H1 (cell line): ENCODE measurements around the gene ACOX1. TPM values are rescaled to one million over a fixed set of nuclear protein-coding genes. Genes with fewer than 3 reads are reported as not detected.

ENCODE experiments used
- CBX8 ChIP-seq: fragments of 300-800, 300-1000 bp; sonication (generic); IDR thresholded peaks from 2 replicates; pipeline ENCODE4 v1.7.1; 2016; ENCODE audit warnings: low read depth, low read length, borderline replicate concordance
- CREB1 ChIP-seq: IDR thresholded peaks from 2 replicates; pipeline ENCODE4 v1.6.1; 2012; ENCODE audit warnings: inconsistent platforms
- FOSL1 ChIP-seq: IDR thresholded peaks from 2 replicates; pipeline ENCODE4 v1.6.1; 2011; ENCODE audit warnings: mild to moderate bottlenecking, low read depth, low read length, moderate library complexity; ENCODE audit not compliant: insufficient read depth
- NRF1 ChIP-seq: IDR thresholded peaks from 2 replicates; pipeline ENCODE4 v1.6.1; 2011; ENCODE audit warnings: mild to moderate bottlenecking, low read depth, low read length, improper control_type of control experiment
- RFX5 ChIP-seq: IDR thresholded peaks from 2 replicates; pipeline ENCODE4 v1.6.1; 2011; ENCODE audit warnings: low read depth, low read length, improper control_type of control experiment, borderline replicate concordance
- polyA plus RNA-seq, 7 experiments: library from polyadenylated mRNA; depleted of rRNA in 3 of 7; stranded (reverse) in 5 of 7; unstranded in 2 of 7; fragments of >200 nt in 5 of 7; fragments of 200-250 nt in 2 of 7; gene quantifications; 1 replicate in 5 of 7; 2 replicates in 1 of 7; 4 replicates in 1 of 7; pipeline versions ENCODE4 v1.2.1 to v1.2.3, GENCODE V29; 2011 to 2013; ENCODE audit warnings: missing spikeins in 2 of 7, mixed read lengths in 2 of 7
- total RNA-seq: library from RNA; stranded (reverse); fragmentation: NEBNext Ultra II Directional; extraction: Animal tissue kit (Norgen Biotek cat#: 25700); gene quantifications from 2 replicates; pipeline ENCODE4 v1.2.1, GENCODE V29; 2021
- TF ChIP-seq, protein P1 (sequence below): fragments of 300-600 bp; sonication (generic); IDR thresholded peaks from 2 replicates; pipeline ENCODE4 v1.7.1; 2012; ENCODE audit warnings: low read length, moderate library complexity, mild to moderate bottlenecking, inconsistent platforms; ENCODE audit not compliant: insufficient replicate concordance
- TF ChIP-seq, protein P2 (sequence below): IDR thresholded peaks from 2 replicates; pipeline ENCODE4 v1.6.1; 2011; ENCODE audit warnings: low read length, improper control_type of control experiment
- TF ChIP-seq, protein P3 (sequence below), 3 experiments: IDR thresholded peaks; 1 replicate in 2 of 3; 2 replicates in 1 of 3; pipeline versions ENCODE4 v1.5.1 to v1.6.1; 2011; ENCODE audit warnings: low read length in 3 of 3, mild to moderate bottlenecking in 3 of 3, inconsistent platforms in 2 of 3, low read depth in 1 of 3, moderate library complexity in 1 of 3; ENCODE audit not compliant: insufficient read depth in 1 of 3; ENCODE audit errors: control extremely low read depth in 1 of 3

Gene ACOX1
- total and polyA plus RNA-seq, 2 of the 8 experiments (the other 6 are each of a cell fraction or from before 2014, with no cell fraction given) = 10.5 to 30.4 TPM

DNA sequence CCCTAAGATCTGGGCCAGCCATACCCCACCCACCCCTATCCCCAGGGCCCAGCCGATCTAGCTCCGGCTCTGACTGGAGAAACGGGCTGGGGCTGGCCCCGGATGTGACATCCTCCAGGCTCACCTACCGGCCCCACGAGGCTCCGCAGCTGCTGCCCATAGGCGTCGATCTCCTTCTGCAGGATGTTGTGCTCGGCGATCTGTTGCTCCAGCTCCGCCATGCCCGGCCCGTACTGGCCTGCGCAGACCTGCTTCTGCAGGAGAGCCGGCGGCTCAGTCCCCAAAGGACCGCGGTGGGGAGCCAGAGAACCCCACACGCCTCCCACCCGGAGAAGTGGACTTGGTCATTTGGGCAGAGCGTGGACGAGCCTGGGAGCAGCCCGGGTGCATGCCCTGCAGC lies 43.3 kb upstream of the ACOX1 start (continued):
- TF ChIP-seq, protein P1, sequence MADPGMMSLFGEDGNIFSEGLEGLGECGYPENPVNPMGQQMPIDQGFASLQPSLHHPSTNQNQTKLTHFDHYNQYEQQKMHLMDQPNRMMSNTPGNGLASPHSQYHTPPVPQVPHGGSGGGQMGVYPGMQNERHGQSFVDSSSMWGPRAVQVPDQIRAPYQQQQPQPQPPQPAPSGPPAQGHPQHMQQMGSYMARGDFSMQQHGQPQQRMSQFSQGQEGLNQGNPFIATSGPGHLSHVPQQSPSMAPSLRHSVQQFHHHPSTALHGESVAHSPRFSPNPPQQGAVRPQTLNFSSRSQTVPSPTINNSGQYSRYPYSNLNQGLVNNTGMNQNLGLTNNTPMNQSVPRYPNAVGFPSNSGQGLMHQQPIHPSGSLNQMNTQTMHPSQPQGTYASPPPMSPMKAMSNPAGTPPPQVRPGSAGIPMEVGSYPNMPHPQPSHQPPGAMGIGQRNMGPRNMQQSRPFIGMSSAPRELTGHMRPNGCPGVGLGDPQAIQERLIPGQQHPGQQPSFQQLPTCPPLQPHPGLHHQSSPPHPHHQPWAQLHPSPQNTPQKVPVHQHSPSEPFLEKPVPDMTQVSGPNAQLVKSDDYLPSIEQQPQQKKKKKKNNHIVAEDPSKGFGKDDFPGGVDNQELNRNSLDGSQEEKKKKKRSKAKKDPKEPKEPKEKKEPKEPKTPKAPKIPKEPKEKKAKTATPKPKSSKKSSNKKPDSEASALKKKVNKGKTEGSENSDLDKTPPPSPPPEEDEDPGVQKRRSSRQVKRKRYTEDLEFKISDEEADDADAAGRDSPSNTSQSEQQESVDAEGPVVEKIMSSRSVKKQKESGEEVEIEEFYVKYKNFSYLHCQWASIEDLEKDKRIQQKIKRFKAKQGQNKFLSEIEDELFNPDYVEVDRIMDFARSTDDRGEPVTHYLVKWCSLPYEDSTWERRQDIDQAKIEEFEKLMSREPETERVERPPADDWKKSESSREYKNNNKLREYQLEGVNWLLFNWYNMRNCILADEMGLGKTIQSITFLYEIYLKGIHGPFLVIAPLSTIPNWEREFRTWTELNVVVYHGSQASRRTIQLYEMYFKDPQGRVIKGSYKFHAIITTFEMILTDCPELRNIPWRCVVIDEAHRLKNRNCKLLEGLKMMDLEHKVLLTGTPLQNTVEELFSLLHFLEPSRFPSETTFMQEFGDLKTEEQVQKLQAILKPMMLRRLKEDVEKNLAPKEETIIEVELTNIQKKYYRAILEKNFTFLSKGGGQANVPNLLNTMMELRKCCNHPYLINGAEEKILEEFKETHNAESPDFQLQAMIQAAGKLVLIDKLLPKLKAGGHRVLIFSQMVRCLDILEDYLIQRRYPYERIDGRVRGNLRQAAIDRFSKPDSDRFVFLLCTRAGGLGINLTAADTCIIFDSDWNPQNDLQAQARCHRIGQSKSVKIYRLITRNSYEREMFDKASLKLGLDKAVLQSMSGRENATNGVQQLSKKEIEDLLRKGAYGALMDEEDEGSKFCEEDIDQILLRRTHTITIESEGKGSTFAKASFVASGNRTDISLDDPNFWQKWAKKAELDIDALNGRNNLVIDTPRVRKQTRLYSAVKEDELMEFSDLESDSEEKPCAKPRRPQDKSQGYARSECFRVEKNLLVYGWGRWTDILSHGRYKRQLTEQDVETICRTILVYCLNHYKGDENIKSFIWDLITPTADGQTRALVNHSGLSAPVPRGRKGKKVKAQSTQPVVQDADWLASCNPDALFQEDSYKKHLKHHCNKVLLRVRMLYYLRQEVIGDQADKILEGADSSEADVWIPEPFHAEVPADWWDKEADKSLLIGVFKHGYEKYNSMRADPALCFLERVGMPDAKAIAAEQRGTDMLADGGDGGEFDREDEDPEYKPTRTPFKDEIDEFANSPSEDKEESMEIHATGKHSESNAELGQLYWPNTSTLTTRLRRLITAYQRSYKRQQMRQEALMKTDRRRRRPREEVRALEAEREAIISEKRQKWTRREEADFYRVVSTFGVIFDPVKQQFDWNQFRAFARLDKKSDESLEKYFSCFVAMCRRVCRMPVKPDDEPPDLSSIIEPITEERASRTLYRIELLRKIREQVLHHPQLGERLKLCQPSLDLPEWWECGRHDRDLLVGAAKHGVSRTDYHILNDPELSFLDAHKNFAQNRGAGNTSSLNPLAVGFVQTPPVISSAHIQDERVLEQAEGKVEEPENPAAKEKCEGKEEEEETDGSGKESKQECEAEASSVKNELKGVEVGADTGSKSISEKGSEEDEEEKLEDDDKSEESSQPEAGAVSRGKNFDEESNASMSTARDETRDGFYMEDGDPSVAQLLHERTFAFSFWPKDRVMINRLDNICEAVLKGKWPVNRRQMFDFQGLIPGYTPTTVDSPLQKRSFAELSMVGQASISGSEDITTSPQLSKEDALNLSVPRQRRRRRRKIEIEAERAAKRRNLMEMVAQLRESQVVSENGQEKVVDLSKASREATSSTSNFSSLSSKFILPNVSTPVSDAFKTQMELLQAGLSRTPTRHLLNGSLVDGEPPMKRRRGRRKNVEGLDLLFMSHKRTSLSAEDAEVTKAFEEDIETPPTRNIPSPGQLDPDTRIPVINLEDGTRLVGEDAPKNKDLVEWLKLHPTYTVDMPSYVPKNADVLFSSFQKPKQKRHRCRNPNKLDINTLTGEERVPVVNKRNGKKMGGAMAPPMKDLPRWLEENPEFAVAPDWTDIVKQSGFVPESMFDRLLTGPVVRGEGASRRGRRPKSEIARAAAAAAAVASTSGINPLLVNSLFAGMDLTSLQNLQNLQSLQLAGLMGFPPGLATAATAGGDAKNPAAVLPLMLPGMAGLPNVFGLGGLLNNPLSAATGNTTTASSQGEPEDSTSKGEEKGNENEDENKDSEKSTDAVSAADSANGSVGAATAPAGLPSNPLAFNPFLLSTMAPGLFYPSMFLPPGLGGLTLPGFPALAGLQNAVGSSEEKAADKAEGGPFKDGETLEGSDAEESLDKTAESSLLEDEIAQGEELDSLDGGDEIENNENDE = no peak
- TF ChIP-seq FOSL1 (no peak), RFX5 (no peak), NRF1 (no peak), CREB1 (no peak), CBX8 (no peak)
- TF ChIP-seq, protein P2, sequence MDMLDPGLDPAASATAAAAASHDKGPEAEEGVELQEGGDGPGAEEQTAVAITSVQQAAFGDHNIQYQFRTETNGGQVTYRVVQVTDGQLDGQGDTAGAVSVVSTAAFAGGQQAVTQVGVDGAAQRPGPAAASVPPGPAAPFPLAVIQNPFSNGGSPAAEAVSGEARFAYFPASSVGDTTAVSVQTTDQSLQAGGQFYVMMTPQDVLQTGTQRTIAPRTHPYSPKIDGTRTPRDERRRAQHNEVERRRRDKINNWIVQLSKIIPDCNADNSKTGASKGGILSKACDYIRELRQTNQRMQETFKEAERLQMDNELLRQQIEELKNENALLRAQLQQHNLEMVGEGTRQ = no peak
- TF ChIP-seq, protein P3, sequence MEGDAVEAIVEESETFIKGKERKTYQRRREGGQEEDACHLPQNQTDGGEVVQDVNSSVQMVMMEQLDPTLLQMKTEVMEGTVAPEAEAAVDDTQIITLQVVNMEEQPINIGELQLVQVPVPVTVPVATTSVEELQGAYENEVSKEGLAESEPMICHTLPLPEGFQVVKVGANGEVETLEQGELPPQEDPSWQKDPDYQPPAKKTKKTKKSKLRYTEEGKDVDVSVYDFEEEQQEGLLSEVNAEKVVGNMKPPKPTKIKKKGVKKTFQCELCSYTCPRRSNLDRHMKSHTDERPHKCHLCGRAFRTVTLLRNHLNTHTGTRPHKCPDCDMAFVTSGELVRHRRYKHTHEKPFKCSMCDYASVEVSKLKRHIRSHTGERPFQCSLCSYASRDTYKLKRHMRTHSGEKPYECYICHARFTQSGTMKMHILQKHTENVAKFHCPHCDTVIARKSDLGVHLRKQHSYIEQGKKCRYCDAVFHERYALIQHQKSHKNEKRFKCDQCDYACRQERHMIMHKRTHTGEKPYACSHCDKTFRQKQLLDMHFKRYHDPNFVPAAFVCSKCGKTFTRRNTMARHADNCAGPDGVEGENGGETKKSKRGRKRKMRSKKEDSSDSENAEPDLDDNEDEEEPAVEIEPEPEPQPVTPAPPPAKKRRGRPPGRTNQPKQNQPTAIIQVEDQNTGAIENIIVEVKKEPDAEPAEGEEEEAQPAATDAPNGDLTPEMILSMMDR (IDR thresholded peaks at IDR 0.05; ENCODE audit: control extremely low read depth in 1 of 3, insufficient read depth in 1 of 3, low read depth in 1 of 3, low read length in 3 of 3) = no peak
